ENCODE measurements around the gene RBM28. TPM values are rescaled to one million over a fixed set of nuclear protein-coding genes. Genes with fewer than 3 reads are reported as not detected.
A peak's percentile ranks its signal among the peaks of the same experiment; 100 is the strongest.

Gene RBM28
- total RNA-seq, 1 donor from 2014 or later: 73.7 TPM

DNA sequence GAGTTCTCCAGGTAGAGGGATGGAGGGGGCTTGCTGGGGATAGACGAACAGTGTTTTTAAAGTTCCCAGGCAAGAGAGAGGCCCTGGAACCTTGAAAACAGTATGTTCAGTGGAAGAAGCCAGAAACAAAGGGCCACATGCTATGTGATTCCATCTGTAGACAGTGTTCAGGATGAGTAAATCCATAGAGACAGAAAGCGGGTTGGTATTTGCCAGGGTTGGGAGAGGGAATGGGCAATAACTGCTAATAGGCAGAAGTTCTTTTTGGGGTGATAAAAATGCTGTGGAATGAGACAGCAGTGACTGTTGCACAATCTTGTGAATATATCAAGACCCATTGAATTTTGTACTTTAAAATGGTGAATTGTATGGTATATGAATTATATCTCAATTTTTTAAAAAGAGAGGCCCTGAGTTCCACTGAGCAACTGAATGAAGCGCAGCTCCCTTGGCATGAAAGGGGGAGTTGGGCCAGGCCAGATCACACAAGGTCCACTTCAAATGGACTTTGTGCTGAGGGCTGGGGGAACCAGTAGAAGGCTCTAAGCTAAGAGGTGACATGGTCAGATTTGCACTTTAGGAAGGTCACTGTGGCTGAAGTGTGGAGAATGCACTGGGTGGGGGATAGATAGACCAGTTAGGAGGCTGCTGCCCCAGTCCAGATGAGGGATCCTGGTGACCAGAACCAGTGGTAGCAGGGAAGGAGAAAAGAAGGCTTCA lies 68.7 kb downstream of the RBM28 start:
- no peaks in the 10 kb centered on the region for H3K27me3 Mint-ChIP-seq (ENCODE audit: low read depth)
- peaks cover 9% of the 10 kb centered on the region for H3K36me3 Mint-ChIP-seq (ENCODE audit: low read depth)
- peak overlapping the region; percentile 38 for H3K27ac Mint-ChIP-seq (ENCODE audit: unreplicated experiment)
- no peak overlapping the region for H3K4me3 Mint-ChIP-seq
- H3K9me3 Mint-ChIP-seq: peaks cover 12% of the 10 kb centered on the region
- no peaks in the 10 kb centered on the region for H3K4me1 Mint-ChIP-seq
- TF ChIP-seq, protein P1, sequence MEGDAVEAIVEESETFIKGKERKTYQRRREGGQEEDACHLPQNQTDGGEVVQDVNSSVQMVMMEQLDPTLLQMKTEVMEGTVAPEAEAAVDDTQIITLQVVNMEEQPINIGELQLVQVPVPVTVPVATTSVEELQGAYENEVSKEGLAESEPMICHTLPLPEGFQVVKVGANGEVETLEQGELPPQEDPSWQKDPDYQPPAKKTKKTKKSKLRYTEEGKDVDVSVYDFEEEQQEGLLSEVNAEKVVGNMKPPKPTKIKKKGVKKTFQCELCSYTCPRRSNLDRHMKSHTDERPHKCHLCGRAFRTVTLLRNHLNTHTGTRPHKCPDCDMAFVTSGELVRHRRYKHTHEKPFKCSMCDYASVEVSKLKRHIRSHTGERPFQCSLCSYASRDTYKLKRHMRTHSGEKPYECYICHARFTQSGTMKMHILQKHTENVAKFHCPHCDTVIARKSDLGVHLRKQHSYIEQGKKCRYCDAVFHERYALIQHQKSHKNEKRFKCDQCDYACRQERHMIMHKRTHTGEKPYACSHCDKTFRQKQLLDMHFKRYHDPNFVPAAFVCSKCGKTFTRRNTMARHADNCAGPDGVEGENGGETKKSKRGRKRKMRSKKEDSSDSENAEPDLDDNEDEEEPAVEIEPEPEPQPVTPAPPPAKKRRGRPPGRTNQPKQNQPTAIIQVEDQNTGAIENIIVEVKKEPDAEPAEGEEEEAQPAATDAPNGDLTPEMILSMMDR (conservative IDR thresholded peaks at IDR 0.05): no peak
- no peak for DNase-seq (ENCODE audit: low read depth, low spot score)

DNA sequence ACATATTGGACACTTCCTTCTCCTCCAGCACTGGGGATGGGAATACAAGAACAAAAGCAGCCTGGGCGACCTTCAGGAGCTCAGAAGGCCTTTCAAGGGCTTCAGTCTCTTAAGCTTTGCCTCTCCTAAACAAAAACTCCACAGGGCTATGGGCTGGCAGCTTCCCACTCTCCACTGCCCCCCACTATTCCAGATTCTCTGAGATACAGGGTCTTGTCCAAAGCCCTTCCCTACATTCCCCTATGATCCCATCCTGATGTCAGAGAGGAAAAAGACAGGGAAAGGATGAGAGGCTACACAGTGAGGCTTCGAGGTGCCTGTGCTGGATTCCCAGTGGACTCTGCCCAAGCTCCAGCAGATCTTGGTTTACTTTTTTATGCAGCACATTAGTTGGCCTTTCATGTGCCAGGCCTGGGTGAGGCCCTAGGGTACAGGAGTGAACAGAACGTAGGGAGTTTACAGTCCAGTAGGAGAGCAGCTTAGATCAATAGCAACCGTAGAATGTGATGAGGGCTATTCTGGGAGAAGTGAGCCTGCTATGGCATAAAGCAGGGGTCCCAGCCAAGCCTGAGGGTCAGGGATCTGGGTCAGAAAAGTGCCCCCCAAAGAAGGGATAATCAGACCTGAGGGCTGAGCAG lies 69.3 kb downstream of the RBM28 start:
- no peak for DNase-seq (ENCODE audit: low read depth, low spot score)
- H3K27me3 Mint-ChIP-seq (ENCODE audit: low read depth): no peaks in the 10 kb centered on the region
- peaks cover 7% of the 10 kb centered on the region for H3K9me3 Mint-ChIP-seq
- H3K36me3 Mint-ChIP-seq (ENCODE audit: low read depth): peaks cover 4% of the 10 kb centered on the region
- H3K4me3 Mint-ChIP-seq: no peak overlapping the region
- no peaks in the 10 kb centered on the region for H3K4me1 Mint-ChIP-seq
- peak overlapping the region; percentile 38 for H3K27ac Mint-ChIP-seq (ENCODE audit: unreplicated experiment)
- TF ChIP-seq, protein P1 (conservative IDR thresholded peaks at IDR 0.05): no peak

DNA sequence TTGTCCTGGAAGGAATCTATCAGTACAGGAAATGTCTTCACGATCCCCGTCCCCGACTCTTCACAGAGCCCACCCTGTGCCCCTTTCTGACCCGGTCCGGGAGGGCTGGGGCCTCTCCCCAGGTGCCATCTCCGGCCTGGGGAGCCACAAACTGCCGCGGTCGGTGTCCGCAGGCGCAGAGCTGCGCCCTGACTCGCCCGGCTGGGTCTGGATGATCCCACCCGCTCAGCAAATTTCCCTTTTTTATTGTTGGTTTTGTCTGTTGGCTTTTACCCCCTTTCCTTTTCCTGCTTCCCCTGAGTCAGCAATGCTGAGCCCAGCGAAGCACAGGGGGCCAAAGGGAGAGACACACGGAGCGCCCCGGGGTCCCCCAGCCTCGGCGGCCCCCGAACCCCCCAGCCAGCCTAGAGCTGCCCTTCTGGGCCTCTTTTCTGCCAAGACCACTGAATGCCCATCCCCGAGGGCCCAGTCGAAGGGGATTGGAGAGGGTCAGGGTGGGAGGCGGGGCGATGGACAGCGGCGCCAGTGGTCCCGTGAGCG lies 71.7 kb downstream of the RBM28 start:
- Mint-ChIP-seq H3K36me3 (ENCODE audit: low read depth) (no peaks in the 10 kb centered on the region), H3K27me3 (ENCODE audit: low read depth) (no peaks in the 10 kb centered on the region), H3K27ac (ENCODE audit: unreplicated experiment) (no peak overlapping the region), H3K9me3 (no peaks in the 10 kb centered on the region), H3K4me3 (no peak overlapping the region), H3K4me1 (peaks cover 9% of the 10 kb centered on the region)
- TF ChIP-seq, protein P1 (conservative IDR thresholded peaks at IDR 0.05): no peak
- DNase-seq (ENCODE audit: low read depth, low spot score): no peak

DNA sequence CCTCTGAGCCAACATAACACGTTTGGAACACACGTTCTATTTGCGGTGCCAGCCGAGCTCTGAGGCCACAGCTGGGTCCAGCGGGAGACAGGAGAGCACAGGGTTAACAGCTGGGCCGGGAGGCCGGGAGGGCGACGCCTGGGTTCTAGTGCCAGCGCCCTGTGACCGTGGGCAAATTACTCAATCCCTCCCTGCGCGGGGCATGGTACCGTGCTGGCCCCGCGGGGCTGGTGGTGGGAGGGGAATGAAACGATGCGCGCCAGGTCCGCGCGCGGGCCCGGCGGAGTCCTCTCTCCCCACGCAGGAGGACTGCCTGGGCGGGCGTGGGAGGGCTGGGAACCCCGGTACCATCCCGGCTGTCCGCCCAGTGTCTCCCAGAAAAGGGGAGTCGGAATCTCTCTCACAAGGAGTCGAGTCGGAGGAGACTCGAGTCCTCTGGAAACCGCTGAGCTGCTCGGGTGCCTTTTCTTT lies 72.2 kb downstream of the RBM28 start:
- peaks cover 13% of the 10 kb centered on the region for H3K4me1 Mint-ChIP-seq
- no peaks in the 10 kb centered on the region for H3K36me3 Mint-ChIP-seq (ENCODE audit: low read depth)
- DNase-seq (ENCODE audit: low read depth, low spot score): no peak
- TF ChIP-seq, protein P1 (conservative IDR thresholded peaks at IDR 0.05): no peak
- no peaks in the 10 kb centered on the region for H3K27me3 Mint-ChIP-seq (ENCODE audit: low read depth)
- no peaks in the 10 kb centered on the region for H3K9me3 Mint-ChIP-seq
- no peak overlapping the region for H3K27ac Mint-ChIP-seq (ENCODE audit: unreplicated experiment)
- no peak overlapping the region for H3K4me3 Mint-ChIP-seq

DNA sequence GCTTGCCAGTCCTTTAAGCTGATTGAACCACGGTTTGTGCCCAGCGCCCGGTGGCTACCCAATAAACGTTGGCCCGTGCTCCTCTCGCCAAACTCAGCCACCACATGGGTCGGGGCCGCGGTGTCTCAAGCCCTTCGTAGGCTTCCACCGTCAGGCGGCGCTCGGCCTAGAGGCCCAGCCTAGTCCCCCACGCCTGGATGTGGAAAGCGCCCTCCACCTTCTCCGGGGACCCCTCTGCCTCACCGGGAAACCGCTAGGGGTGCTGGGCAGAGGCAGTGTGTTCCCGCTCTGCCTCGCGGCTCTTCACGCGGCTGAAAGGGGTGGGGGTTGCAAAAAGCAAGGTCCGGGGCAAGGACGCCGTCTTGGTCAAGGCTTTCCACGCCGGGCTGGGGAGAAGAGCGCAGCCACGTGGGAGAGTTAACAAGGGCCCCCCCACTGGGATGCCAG lies 72.9 kb downstream of the RBM28 start:
- Mint-ChIP-seq H3K4me1 (peaks cover 13% of the 10 kb centered on the region), H3K27ac (ENCODE audit: unreplicated experiment) (no peak overlapping the region), H3K27me3 (ENCODE audit: low read depth) (no peaks in the 10 kb centered on the region), H3K9me3 (no peaks in the 10 kb centered on the region), H3K4me3 (no peak overlapping the region), H3K36me3 (ENCODE audit: low read depth) (no peaks in the 10 kb centered on the region)
- no peak for DNase-seq (ENCODE audit: low read depth, low spot score)
- TF ChIP-seq, protein P1 (conservative IDR thresholded peaks at IDR 0.05): no peak
